Osteoblast (primary cell): ENCODE results near the gene RASSF5. TPM values are rescaled to one million over a fixed set of nuclear protein-coding genes. Genes with fewer than 3 reads are reported as not detected.

ENCODE experiments used
- DNase-seq: peaks from one replicate; pipeline ENCODE4 v3.0.0; 2011; ENCODE audit warnings: low spot score, mixed read lengths; ENCODE audit not compliant: insufficient read length; ENCODE audit errors: missing footprints
- H2AFZ ChIP-seq: 2 replicates; pipeline ENCODE4 v1.6.0; 2011; ENCODE audit warnings: mild to moderate bottlenecking, low read length
- H3K27ac ChIP-seq: 2 replicates; pipeline ENCODE4 v1.5.1; 2011; ENCODE audit warnings: mild to moderate bottlenecking, low read depth, low read length, moderate library complexity
- H3K27me3 ChIP-seq: 2 replicates; pipeline ENCODE4 v1.6.0; 2012; ENCODE audit warnings: mild to moderate bottlenecking, control low read depth, inconsistent platforms, low read length, moderate library complexity; ENCODE audit not compliant: insufficient read depth
- H3K36me3 ChIP-seq: 2 replicates; pipeline ENCODE4 v1.5.1; 2011; ENCODE audit warnings: mild to moderate bottlenecking, low read length, control low read depth, moderate library complexity; ENCODE audit not compliant: insufficient read depth
- H3K4me1 ChIP-seq: 2 replicates; pipeline ENCODE4 v1.5.1; 2011; ENCODE audit warnings: mild to moderate bottlenecking, low read length, control low read depth, moderate library complexity; ENCODE audit not compliant: insufficient read depth
- H3K4me2 ChIP-seq: 2 replicates; pipeline ENCODE4 v1.6.0; 2011; ENCODE audit warnings: mild to moderate bottlenecking, low read length; ENCODE audit not compliant: insufficient read depth
- H3K4me3 ChIP-seq: fragments of 200-600 bp; sonication (generic); 3 replicates; pipeline ENCODE4 v1.5.1; 2012; ENCODE audit warnings: mild to moderate bottlenecking, low read length, inconsistent platforms; ENCODE audit not compliant: insufficient read depth
- H3K79me2 ChIP-seq: 2 replicates; pipeline ENCODE4 v1.6.0; 2012; ENCODE audit warnings: mild to moderate bottlenecking, low read length, control low read depth, inconsistent platforms; ENCODE audit not compliant: insufficient read depth
- H3K9me3 ChIP-seq: 2 replicates; pipeline ENCODE4 v1.5.1; 2011; ENCODE audit warnings: low read depth, low read length, control low read depth
- H4K20me1 ChIP-seq: 2 replicates; pipeline ENCODE4 v1.6.0; 2012; ENCODE audit warnings: mild to moderate bottlenecking, low read length, control low read depth; ENCODE audit not compliant: insufficient read depth
- CTCF ChIP-seq: IDR thresholded peaks from 2 replicates; pipeline ENCODE4 v1.5.1; 2011; ENCODE audit warnings: mild to moderate bottlenecking, low read depth, low read length, moderate library complexity; ENCODE audit errors: extremely low read depth
- total RNA-seq: library from RNA; depleted of rRNA; stranded (reverse); fragments of >200 nt; gene quantifications from 2 replicates; pipeline ENCODE4 v1.2.3, GENCODE V29; 2012

Gene RASSF5
- total RNA-seq, 1 donor = 0.72 TPM

GRCh38 chr1:206578068-206578977 lies 71.0 kb downstream of the RASSF5 start:
- peaks cover 18% of the 10 kb centered on the region for H3K4me1 ChIP-seq
- no peaks in the 10 kb centered on the region for H3K79me2 ChIP-seq
- H3K9me3 ChIP-seq = no peaks in the 10 kb centered on the region
- H3K27ac ChIP-seq = no peak overlapping the region
- no peak overlapping the region for H3K4me3 ChIP-seq
- H4K20me1 ChIP-seq = no peaks in the 10 kb centered on the region
- no peak for TF ChIP-seq CTCF
- no peak overlapping the region for H2AFZ ChIP-seq
- no peaks in the 10 kb centered on the region for H3K36me3 ChIP-seq
- H3K27me3 ChIP-seq = peaks cover 8% of the 10 kb centered on the region
- no peak overlapping the region for H3K4me2 ChIP-seq
- DNase-seq = no peak

- no peak overlapping the region for H2AFZ ChIP-seq
- H3K4me2 ChIP-seq = no peak overlapping the region
- no peak for TF ChIP-seq CTCF
- no peak for DNase-seq
- no peaks in the 10 kb centered on the region for H3K9me3 ChIP-seq
- H3K4me3 ChIP-seq = no peak overlapping the region
- H3K27me3 ChIP-seq = peaks cover 8% of the 10 kb centered on the region
- H3K36me3 ChIP-seq = no peaks in the 10 kb centered on the region
- H3K79me2 ChIP-seq = no peaks in the 10 kb centered on the region
- no peaks in the 10 kb centered on the region for H4K20me1 ChIP-seq
- H3K27ac ChIP-seq = peak overlapping the region; percentile 54
- peaks cover 18% of the 10 kb centered on the region for H3K4me1 ChIP-seq
Measured at GRCh38 chr1:206578978-206579374, 71.6 kb downstream of the RASSF5 start.

- Histone ChIP-seq H3K79me2 (no peaks in the 10 kb centered on the region), H3K27me3 (peaks cover 8% of the 10 kb centered on the region), H3K27ac (peak overlapping the region; percentile 54), H2AFZ (no peak overlapping the region), H3K4me1 (peaks cover 18% of the 10 kb centered on the region), H4K20me1 (no peaks in the 10 kb centered on the region), H3K36me3 (no peaks in the 10 kb centered on the region), H3K9me3 (no peaks in the 10 kb centered on the region), H3K4me2 (no peak overlapping the region), H3K4me3 (no peak overlapping the region)
- TF ChIP-seq CTCF = no peak
- peak; percentile 84 for DNase-seq
Measured at GRCh38 chr1:206579747-206580437, 72.6 kb downstream of the RASSF5 start.
